T-helper 9 cell (primary cell): Measurements from ENCODE around the gene SAMD9.
"Not testable (repeated sequence)": the region's sequence is repeated elsewhere in the genome, so short reads cannot be mapped to it uniquely, and the experiment has no call there.

Experiments
- DNase-seq: peaks from one replicate; pipeline ENCODE4 v3.0.0-alpha.2; 2020
- total RNA-seq, 2 donors: gene quantifications; one replicate each; lab custom pipeline; 2026; lab: John Stamatoyannopoulos, UW

Gene SAMD9
- 144 to 265 reads per million in 2 donors for total RNA-seq

GRCh38 chr7:93117852-93118530 lies at the start of gene SAMD9:
Gene SAMD9, minus strand, starts transcription at chr7:93117979. Its CDS starts 11,882 bp downstream, at chr7:93106097.
- DNase-seq: peak; percentile 33

GRCh38 chr7:93165447-93165846 lies 47.7 kb upstream of the SAMD9 start:
- no peak for DNase-seq

GRCh38 chr7:93164766-93165165 lies 47.0 kb upstream of the SAMD9 start:
- no peak for DNase-seq

- no peak for DNase-seq
Measured at GRCh38 chr7:93161181-93161762, 43.5 kb upstream of the SAMD9 start.

- DNase-seq: no peak
Measured at GRCh38 chr7:93160410-93160809, 42.6 kb upstream of the SAMD9 start.

- DNase-seq: no peak
Measured at GRCh38 chr7:93159490-93159889, 41.7 kb upstream of the SAMD9 start.

GRCh38 chr7:93156884-93157283 lies 39.1 kb upstream of the SAMD9 start:
- no peak for DNase-seq

GRCh38 chr7:93150200-93150835 lies 32.5 kb upstream of the SAMD9 start:
- no peak for DNase-seq

GRCh38 chr7:93148727-93149126 lies 30.9 kb upstream of the SAMD9 start:
- no peak for DNase-seq

GRCh38 chr7:93148144-93148543 lies 30.4 kb upstream of the SAMD9 start, which contains the start of gene SAMD9L:
Gene SAMD9L, minus strand, starts transcription at chr7:93148385. Its CDS starts 12,414 bp downstream, at chr7:93135971.
- no peak for DNase-seq

- peak; percentile 1 for DNase-seq
Measured at GRCh38 chr7:93147363-93147762, 29.6 kb upstream of the SAMD9 start.

GRCh38 chr7:93146472-93147141 lies 28.8 kb upstream of the SAMD9 start:
- DNase-seq: no peak

- no peak for DNase-seq
Measured at GRCh38 chr7:93146036-93146435, 28.3 kb upstream of the SAMD9 start.

- DNase-seq: no peak
Measured at GRCh38 chr7:93145354-93145753, 27.6 kb upstream of the SAMD9 start.

GRCh38 chr7:93142127-93142526 lies 24.3 kb upstream of the SAMD9 start:
- no peak for DNase-seq

GRCh38 chr7:93140582-93141191 lies 22.9 kb upstream of the SAMD9 start:
- DNase-seq: no peak

- no peak for DNase-seq
Measured at GRCh38 chr7:93138576-93138975, 20.8 kb upstream of the SAMD9 start.

GRCh38 chr7:93133005-93133404 lies 15.2 kb upstream of the SAMD9 start:
- DNase-seq: no peak

GRCh38 chr7:93132216-93132615 lies 14.4 kb upstream of the SAMD9 start:
- DNase-seq: no peak

GRCh38 chr7:93126954-93127353 lies 9.2 kb upstream of the SAMD9 start:
- DNase-seq: not testable (repeated sequence)

- not testable (repeated sequence) for DNase-seq
Measured at GRCh38 chr7:93123532-93123931, 5.8 kb upstream of the SAMD9 start.

- DNase-seq: no peak
Measured at GRCh38 chr7:93120592-93121549, 3.1 kb upstream of the SAMD9 start.
